M059J (cell line): ENCODE results near the gene DCTN2. TPM values are rescaled to one million over a fixed set of nuclear protein-coding genes. Genes with fewer than 3 reads are reported as not detected.
"Not testable (repeated sequence)": the region's sequence is repeated elsewhere in the genome, so short reads cannot be mapped to it uniquely, and the experiment has no call there.

Experiments
- DNase-seq: peaks from one replicate; pipeline ENCODE4 v3.0.0-alpha.2; 2012; ENCODE audit warnings: low read depth
- total RNA-seq: library from RNA; depleted of rRNA; stranded (reverse); fragments of >200 nt; shearing (Covaris generic); gene quantifications from 2 replicates; pipeline ENCODE4 v1.2.3, GENCODE V29; 2014

The DCTN2 gene
- total RNA-seq, 1 experiment from 2014 or later = 119 TPM

DNA sequence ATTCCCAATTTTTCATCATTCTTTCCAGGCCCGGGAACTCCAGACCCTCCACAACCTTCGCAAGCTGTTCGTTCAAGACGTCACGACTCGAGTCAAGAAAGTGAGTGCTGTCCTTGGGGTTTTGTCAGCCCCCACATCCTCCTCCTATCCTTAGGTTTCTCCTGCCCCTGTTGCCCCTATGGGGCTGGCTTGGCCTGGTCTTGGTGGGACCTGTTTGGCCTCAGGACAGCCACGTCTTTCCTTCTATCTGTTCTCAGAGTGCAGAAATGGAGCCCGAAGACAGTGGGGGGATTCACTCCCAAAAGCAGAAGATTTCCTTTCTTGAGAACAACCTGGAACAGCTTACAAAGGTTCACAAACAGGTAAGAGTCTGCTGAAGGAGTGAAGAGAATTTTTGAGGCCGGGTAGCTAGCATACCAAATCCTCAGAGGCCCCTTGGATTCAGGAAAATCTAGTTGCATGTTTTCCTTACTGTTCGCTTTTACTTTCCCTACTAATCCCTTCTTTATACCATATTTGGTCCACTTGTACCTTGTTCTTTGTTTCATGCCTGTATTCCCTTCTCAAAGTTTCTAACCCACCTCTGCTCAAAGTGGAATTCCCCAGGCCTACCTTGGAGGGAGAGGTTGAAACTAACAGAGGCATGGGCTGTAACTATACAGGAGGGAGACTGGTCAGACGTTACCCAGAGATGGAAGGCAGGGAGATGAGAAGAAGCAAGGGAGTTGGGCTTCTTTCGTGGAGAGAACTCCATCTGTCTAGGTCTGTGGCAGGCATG lies 31.2 kb upstream of the DCTN2 start:
- DNase-seq = no peak

DNA sequence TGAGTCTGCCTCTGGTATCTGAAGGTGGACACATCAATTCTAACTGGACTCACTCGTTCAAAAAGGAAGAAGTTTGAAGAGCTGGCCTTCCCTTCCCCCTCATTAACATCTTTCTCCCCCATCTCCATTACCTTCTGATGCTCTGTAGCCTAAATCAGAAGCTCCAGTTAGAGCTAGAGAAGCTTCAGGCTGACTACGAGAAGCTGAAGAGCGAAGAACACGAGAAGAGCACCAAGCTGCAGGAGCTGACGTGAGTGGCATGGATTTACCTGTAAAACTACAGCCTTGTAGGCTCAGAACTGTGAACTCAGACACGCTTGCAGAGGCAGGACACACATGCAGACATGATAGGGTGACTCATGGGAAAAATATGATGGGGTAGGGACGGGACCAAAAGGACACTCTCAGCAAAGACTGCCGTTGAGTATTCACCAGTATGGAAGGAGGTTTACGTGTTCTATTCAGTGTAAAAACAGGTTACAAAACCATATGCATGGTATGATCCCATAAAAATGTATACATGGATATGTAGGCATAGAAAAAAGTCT lies 29.7 kb upstream of the DCTN2 start:
- peak; percentile 34 for DNase-seq

DNA sequence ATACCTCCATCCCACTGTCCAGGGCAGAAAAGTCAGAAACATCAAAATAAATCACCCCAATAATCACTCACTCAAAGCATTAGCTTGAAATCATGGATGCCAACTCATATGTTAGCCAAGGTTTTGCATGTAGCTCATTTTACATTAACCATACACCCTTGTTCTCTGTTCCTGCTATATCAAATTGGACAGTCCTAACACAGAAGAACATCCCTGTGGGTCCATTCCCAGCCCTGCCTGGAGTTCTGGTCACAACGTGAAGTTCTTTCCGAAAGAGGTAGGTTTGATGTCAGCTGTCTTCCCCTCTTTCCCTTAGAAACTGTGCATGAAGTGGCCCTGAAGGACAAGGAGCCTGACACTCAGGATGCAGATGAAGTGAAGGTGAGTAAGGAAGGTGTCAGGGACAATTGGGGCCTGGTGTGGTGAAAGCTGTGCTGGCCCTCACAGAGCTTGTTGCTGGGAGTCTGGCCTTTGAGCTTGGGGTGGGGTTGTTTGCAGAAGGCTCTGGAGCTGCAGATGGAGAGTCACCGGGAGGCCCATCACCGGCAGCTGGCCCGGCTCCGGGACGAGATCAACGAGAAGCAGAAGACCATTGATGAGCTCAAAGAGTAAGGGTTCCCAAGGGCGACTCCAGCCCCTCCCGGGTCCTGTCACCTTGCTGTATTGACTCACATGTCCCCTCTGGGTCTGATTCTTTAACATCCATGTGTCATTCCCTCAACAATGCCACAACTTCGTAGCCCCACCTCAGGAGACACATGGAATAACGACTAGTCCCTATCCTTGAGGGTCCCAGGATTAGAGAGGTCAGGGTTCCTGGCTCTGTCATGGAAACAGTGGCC lies 29.0 kb upstream of the DCTN2 start:
- DNase-seq = no peak

DNA sequence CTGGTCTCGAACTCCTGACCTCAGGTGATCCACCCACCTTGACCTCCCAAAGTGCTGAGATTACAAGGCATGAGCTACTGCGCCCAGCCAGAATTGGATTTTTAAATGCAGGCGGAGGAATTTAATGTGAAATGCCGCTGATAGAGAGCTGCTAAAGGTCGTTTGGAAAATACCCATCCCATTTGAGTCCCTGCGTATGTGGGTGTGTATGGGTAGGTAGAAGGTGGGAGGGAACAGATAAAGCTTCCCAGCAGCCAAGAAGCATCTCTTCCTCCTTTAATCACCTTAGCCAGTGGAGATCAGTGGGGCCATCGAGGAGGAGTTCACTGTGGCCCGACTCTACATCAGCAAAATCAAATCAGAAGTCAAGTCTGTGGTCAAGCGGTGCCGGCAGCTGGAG lies 27.8 kb upstream of the DCTN2 start:
- DNase-seq = no peak

DNA sequence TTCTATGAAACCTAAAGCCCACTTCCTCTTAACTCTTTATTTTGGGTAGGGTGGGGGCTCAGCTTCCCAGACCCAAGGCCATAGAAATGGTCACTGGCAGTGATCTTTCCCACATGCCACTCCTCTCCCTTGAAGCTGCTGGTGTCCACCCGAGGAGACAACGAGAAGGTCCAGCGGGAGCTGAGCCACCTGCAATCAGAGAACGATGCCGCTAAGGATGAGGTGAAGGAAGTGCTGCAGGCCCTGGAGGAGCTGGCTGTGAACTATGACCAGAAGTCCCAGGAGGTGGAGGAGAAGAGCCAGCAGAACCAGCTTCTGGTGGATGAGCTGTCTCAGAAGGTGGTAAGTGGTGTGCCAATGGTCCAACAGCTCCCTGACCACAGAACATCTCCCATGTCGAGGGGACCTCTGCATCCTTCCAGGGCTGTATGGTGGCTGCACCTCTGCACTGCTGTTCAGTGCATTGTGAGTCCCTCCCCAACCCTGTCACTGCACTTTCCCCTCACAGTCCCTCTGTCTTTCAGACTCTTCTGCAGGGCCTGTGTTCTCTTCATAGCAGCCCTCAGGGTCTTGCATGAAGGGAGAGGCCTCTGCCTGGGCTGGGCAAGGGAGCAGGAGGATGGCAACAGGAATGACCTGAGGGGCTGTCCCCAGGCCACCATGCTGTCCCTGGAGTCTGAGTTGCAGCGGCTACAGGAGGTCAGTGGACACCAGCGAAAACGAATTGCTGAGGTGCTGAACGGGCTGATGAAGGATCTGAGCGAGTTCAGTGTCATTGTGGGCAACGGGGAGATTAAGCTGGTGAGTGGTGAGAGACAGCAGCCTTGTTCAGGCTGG lies 25.2 kb upstream of the DCTN2 start:
- no peak for DNase-seq

DNA sequence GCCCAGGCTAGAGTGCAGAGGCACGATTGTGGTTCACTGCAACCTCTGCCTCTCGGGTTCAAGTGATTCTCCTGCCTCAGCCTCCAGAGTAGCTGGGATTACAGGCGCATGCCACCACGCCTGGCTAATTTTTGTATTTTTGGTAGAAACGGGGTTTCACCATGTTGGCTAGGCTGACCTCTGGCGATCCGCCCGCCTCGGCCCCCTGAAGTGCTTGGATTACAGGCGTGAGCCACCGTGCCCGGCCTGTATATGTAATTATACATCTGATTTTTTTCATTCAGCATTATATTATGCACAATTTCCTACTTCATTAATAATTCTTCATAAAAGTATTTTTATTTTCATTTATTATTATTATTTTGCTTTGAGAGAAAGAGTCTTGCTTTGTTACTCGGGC lies 23.4 kb upstream of the DCTN2 start:
- DNase-seq = not testable (repeated sequence)

DNA sequence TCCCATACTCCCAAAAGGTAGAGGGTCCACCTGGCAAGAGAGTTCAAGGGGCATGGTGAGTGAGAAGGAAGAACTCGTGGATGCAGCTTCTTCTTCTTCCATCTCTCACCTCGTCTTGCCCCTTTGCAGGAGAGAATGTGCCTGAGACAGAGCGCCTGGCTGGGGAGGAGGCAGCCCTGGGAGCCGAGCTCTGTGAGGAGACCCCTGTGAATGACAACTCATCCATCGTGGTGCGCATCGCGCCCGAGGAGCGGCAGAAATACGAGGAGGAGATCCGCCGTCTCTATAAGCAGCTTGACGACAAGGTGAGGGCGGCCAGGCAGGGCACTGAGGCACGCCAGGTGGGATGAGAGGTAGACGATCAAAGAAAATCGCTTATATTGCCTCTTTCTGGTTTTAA lies 22.9 kb upstream of the DCTN2 start:
- DNase-seq = no peak

DNA sequence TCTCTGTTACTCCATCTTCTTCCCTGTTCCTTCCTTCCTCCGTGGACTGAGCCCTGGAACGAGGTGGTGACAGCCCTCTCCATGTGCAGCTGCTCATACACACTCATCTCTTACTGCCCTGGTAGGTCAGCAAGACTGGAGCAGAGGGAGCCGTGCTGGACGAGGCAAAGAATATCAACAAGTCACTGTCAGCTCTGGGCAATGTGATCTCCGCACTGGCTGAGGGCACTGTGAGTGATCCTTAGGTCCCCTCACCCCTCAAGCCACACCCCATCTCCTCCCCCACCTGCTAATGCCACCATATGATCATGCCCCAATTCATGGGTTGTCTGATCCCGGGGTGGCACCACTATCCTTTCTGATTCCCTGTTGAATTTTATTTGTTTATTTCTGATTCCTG lies 21.8 kb upstream of the DCTN2 start:
- DNase-seq = no peak

DNA sequence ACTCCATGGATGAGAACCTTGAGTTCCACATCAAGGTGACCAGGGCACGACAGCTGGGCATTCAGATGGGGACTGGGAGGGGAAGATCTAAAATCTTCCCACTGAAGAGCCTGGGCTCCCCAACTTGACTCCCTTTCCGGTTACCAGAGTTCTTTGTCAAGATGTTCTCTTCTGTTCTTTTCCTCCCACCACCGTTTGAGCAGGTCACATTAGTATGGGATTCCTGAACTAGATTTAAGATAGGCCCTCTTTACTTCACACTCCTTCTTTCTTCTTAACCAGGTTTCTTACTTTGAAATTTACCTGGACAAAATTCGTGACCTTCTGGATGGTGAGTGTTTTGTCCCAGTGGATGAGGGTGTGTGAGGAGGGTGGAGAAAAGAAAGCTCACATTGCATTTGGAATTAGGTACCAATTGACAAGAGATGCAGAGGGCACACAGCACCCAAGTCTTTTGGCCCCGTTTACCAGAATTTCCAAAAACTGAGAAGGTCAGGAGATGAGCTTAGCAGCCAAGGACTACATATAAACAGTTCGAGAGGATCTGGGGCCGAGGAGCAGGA lies 17.3 kb upstream of the DCTN2 start:
- no peak for DNase-seq

DNA sequence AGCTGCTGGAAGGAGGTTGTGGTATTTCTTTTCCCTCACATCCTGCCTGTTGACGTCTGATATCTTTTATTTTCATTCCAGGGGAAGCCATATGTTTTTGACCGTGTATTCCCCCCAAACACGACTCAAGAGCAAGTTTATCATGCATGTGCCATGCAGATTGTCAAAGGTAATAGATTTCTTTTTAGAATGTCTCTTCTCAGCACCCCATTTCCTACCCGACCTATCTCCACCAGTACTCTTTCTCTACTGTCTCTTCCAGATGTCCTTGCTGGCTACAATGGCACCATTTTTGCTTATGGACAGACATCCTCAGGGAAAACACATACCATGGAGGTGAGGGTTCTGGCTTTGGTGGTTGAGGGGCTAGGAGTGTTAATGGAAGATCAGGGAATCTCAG lies 16.4 kb upstream of the DCTN2 start:
- no peak for DNase-seq

DNA sequence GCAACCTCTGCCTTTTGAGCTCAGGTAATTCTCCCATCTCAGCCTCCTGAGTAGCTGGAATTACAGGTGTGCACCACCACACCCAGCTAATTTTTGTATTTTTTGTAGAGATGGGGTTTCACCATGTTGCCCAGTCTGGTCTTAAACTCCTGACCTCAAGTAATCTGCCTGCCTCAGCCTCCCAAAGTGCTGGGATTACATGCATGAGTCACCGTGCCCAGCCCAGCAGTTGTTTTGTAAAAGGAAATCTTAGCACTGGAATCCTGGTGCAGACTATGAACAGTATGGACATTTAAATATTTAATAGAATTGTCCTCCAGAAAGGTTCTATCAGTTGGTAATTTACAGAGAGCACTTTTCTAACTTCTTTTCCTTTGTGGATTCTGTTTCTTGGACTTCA lies 14.1 kb upstream of the DCTN2 start:
- peak; percentile 26 for DNase-seq

DNA sequence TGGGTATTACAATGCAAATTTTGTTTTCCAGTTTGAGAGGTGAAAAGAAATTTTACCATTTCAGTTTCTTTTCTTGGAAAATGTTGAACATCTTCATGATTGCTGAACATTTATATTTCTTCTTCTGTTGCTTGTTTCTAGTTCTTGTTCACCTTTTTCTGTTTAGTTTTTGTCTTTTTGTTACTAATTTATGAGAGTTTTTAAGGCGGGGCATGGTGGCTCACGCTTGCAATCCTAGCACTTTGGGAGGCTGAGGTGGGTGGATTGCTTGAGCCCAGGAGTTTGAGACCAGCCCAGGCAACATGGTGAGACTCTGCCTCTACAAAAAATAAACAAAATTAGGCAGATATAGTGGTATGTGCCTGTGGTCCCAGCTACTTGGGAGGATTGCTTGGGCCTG lies 13.5 kb upstream of the DCTN2 start:
- DNase-seq = no peak

DNA sequence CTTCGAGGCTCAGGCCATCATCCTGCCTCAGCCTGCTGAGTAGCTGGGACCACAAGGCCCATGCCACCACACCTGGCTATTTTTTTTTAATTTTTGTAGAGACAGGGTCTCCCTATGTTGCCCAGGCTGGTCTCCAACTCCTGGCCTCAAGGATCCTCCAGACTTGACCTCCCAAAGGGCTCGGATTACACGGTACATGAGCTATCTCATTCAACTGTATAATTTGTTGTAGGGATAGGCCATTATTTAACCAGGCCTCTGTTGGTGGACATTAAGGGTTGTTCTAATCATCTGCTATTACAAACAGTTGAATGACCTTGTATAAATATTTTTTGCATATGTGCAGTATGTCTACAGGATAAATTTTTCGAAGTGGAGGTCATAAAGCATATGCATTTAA lies 11.9 kb upstream of the DCTN2 start:
- no peak for DNase-seq

DNA sequence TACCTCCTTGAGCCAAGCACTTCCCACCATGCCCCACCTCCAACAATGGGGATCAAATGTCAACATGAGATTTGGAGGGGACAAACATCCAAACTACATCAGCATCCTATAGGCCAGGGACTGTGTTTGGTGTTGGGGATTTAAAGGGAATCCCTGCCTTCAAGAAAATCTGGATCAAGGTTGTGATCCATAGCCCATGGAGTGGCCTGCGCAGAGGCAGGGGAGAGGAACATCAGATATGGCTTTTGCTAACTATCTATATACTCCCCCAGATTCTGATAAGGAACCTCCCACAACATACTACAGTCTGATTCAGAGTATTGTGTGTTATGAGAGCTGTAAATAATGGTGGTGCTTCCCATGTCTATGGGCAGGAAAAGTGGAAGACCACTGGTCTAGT lies 7.9 kb upstream of the DCTN2 start:
- no peak for DNase-seq

DNA sequence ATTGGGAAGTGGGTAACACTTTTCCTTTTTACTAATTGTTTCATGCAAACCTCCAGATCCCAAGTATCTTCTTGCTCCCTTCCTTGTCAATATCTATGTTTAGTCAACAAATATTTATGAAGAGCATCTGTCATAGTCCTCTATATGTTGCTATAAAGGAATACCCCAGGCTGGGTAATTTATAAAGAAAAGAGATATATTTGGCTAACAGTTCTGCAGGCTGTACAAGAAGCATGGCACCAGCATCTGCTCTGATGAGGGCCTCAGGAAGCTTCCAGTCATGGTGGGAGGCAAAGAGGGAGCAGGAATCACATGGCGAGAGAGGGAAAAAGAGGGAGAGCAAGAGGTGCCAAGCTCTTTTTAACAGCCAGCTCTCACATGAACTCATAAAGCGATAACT lies 7.5 kb upstream of the DCTN2 start:
- no peak for DNase-seq

DNA sequence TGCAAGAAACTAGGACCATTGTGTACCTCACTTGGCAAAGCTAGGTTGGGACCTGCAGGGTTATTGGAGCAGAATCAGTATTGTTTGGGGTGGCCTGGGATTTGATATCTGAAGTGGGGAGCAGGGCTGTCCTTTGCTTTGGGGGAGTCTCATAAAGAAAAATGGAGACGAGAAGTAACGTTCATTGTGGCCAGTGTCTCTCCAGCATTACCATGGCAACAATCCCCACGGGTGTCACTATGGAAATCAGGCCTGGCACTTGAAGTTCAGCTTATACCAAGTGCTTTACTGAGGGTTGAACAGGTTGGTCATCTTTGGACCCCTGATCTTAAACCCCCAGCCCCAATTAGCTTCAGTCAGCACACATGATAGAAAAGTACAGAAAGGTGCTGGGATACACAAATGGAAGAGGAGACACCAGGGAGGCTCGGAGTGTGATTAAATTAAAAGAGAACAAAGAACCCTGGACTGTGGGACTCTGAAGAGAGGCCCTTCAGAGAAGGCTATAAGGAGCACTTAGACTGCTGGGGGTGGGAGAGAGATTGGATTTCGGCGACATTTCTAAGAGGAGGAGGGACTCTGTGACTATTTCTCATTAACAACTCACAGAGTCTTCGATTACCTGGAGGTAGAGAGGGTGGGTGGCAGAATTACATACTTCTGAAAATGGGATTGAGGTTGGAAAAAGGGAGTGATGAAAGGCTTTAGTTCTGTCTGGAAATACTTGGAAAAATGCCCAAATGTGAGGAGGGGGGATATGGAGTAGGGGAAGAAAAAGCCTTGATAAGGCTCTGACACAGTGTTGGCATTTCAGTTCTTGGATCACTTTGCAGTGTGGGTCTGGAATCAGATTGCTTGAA lies 6.6 kb upstream of the DCTN2 start:
- no peak for DNase-seq

DNA sequence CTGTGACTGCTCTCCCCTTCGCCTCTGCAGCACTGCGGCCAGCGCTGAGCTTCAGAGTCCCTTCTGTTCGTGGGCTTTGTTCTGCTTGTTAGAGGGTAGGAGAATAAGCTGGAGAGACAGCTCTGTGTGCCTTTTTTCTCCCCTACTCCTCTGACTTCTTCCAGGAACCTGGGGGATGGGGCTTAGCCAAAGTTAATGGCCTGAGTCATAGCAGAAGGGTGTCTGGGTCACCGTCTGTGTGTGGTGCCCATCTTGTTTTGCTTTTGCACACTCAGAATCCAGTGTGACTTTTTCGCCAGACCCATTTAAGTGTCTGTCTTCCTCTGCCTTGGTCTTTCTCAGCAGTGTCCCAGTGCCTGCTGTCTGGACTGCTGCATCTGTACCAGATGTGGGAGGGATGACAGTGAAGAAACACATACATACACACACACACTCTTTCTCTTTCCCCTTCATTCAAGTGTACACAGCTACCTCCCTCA lies 5.9 kb upstream of the DCTN2 start:
- peak; percentile 54 for DNase-seq

DNA sequence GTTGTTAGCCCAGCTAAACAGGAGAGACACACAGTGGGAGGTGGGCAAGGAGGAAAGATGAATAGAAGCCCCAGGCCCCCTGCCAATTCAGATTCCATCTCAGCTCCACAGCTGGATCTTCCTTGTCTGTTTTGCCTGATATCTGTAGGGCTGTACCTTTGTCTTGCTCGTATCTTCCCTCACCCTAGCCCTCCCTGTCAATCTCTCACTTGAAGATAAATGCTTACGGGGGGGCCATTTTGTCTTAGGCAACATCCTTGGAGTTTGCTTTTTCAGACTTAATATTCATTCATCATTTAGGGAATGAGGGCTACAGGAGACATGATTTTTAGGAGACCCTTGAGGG lies 5.3 kb upstream of the DCTN2 start:
- no peak for DNase-seq

DNA sequence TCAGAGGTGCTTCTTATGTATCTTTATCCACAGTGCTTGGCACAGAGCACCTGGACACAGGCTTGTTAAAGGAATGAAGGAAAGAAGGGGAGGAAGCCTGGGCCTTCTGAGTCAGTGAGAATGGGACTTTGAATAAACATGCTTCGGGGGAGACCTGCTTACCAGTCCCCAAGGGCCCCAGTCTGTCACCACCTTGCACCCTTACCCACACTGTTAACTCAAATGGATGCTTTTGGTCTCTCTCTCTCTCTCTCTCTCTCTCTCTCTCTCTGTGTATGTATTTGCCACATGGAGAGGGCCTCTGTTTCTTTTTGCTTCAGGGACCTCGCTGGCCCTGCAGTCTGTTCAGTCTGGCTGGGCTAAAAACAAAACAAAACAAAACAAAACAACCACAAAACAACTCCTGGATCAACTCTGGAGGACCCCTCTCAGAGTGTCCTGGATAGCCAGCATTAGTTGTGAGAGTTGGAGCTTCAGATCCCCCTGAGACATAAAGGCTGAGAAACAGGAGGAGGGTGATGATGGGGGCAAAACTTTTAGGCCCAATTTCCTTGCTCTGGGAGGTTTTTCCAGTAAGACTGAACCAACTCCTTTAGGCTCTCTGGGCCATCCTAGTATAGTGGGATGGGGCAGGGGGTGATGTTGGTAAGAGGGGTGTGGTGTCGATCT lies 4.8 kb upstream of the DCTN2 start:
- DNase-seq = no peak
